Activated CD4-positive, alpha-beta T cell treated with anti-CD3 and anti-CD28 coated beads, Interleukin-2, amount 50 U/mL, for 24 hours (primary cell): ENCODE results near the gene SHB.
"Not testable (repeated sequence)": the region's sequence is repeated elsewhere in the genome, so short reads cannot be mapped to it uniquely, and the experiment has no call there.

Source experiments
- DNase-seq, 2 donors: peaks; one replicate each; pipeline ENCODE4 v3.0.0-alpha.2; 2020; ENCODE audit warnings: low read depth in 1 of 2, low spot score in 1 of 2

Gene SHB

DNA sequence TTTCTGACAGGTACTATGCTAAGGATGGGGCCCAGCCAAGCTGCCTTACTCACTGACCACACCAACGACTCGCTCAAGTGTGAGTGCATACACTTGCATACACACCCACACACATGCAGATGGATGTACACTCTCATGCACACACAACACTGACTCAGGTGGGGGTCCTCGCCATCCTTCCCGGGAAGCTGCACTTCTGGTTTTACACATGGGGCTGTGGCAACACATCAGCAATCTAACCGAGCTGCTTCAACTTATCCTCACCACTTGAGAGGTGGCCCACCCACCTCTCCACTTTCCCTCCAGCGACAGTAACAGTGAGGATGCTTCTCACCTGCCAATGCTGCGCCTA, 97.9 kb downstream of the SHB start:
- no peak for DNase-seq

DNA sequence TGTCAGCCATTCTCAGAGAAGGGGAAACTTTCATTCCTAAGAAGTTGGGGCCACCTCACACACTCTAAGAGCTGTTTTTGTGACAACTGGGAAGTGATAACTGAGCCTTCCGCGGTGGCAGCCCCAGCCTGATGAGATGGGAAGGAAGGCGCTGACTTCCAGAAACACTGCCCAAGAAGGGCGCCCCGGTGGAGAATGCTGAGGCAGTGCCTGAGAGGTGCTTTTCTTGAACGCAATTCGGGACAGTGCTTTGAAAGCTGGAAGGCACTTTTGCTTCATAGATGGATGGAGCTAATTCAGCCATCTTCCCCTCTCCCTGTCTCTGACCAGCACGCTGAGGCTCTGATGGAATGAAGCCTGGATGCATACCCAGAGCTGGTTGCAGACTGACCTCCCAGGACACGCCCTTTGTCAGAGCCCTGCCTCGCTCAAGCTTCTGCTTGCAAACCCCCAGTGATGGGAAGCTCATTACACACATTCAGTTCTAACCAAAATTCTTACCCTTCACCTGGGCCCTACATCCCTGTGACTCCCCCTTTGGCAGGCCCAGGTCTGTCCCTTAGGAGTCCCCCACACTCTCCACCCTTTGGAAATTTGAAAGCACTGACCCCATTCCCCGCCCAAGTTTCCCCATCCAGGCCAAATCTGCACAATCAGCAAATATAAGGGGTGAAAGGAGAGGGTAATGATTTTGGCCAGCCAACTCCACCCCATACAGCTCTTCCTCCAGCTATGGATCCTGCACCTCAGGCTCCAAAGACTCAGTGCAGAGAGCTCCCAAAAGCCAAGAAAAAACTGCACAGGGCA, 98.5 kb downstream of the SHB start:
- no peak for DNase-seq

DNA sequence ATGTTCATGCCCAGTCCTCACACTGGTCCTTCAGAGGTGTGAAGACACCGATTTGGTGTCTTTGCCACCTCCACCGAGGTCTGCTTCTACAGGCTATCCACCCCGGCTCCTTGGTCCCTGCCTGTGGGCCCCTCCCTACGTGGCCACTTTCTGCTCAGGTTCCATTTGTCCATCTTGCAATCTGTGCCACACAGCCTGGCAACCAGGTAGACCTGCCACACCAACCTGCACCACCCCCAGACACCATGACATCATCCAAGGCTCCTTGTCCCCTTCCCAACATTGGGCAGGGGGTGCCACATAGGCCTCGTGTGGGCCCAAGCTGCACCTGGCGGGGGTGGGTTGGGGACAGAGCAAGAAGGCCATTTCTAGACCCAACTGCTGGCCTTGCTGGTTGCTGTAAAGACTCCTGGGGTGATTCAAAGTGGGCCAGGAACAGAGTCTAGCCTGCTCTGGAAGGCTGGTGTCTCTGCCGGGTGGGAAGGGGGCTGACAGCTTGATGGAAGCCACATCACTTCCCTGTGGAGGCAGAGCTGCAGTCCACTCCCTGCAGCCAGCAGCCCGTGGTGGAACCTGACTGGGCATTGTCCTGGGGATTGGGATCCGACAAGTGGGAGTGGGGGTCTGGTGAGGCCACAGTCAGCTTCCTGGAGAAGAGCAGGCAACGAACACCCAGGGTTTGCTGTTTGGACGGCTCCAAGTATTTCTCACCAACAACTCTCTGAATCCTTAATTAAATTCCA, 99.3 kb downstream of the SHB start:
- no peak for DNase-seq

DNA sequence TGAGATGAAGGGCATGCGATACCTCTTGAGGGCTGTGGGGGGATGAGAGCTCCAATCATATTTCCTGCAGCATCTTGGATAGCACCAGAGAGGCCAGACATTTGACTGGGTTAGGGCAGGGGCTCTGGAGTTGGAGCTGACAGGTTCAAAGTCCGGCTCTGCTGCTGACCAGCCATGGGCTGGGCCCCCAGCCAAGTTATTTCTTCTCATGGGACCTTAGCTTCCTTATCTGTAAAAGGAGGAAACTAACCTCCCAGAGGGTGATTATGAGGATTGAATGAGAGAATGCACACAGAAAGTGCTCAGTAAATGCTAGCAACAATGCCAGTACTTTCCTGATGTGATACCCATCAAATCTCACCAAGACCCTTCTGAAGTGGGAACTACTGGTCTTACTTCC, 99.9 kb downstream of the SHB start:
- no peak for DNase-seq

DNA sequence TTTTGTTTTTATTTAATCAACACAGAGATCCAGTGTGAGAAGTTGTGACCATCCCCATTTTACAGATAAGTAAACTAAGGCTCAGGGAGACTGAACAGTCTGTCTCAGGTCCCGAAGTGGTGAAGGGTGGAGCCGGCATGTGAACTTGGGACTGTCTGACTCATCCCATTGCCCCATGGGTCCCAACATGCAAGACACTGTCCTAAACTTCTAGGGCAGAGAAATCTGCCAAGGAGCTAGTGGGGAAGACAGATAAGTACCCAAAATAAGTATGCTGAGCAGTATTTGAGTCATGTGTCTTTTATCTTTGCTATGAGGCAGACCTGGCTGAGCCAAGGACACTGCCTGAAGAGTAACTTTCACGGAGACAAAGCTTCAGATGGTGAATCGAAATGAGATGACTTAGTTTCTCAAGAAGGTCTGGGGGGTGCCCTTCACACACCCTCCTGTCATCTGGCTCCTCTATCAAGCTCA, 100.8 kb downstream of the SHB start:
- no peak for DNase-seq

DNA sequence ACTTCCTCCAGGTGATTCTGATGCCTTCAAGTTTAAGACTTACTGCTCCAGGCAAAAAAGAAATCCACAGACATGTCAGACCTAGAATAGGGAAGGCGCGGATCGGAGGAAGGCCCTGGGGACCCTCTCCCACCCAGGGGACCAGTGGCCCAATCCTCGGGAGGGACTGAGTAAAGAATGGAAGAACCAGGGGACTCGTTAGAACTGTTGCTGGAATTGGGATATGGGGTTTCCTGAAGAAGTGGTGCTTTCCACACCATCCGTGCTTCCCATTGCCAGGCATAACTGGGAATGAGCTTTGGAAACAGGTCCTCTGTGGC, 101.3 kb downstream of the SHB start:
- DNase-seq, result no peak

DNA sequence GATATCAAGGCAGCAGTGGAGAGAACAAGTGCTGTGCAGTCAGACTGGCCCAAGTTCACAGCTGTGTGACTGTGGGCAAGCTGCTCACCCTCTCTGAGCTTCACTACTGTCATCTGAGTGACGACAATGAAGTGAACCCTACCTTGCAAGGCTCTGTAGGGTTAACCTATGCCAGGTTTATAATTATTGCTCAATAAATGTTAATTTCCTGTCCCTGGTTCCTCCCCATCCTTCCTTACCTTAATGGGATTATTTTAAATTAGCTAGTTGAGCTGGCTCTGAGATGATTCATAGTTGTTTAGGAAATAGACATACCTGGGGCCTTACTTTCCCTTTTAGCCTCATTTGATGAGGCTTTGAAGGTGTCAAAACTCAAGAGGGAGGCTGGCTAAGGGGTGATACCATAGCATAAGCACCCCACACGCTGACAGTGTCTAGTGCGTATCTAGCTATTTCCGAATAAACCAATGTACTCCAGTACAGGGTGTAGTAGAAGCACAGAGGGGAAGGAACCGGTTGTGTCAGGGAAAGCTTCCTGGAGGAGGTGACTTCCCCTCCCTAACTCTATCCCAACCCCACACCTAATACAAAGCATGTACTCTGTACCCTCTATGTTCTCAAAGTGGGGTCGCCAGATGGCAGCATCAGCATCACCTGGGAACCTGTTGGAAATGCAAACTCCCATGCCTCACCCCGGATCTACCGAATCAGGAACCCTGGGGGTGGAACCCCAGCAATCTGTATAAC, 101.8 kb downstream of the SHB start:
- no peak for DNase-seq

DNA sequence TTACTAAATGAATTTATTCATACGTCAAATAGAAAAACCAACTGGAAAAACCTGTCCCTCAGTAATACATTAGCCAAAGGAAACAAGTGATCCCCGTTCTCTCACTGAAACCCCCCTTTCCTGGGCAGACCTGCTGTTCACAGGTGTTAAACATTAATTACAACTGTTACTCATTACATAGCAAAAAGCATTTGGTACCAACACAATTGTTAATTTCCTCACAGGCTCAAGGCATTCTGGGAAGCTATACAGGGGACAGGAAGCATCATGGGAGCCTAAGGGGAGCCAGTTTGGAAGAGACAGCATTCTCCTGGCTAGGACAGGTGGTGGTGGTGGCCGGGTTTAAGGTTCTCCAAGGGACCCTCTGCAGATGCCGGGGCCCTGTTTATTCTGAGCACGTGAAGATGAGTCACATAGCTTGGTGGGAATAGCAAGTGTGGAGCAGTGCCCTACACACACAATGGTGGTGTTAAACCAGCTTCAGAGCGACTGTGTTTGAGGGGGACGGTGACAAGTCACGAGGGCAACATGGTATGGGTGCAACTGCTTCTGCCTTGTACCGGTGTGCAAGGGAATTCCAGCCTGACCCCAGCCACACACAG, 102.5 kb downstream of the SHB start:
- DNase-seq, result no peak

DNA sequence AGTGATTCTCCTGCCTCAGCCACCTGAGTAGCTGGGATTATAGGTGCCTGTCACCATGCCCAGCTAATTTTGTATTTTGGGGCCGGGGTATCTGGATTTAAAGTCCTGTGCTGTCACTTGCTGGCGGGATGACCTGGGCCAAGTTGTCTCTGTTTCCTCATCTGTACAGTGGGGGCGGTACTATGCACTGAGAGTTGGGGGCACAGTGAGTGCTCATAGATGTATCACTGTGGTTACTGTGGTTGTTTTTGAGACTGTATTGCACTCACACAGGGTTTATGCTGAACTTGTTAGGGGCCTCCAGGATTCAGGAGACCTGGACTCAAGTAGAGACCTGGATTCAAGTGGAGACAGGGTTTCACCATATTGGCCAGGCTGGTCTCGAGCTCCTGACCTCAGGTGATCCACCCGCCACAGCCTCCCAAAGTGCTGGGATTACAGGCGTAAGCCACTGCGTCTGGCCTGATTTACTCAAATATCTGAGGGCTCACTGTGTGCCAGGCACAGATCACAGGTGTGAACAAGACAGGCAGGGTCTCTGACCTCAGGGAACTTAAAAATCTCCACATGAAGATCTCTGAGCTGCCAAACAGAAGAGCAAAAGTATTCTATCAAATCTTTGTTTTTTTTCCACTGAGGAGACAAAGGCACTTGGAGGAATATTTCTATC, 103.2 kb downstream of the SHB start:
- DNase-seq, result not testable (repeated sequence)

DNA sequence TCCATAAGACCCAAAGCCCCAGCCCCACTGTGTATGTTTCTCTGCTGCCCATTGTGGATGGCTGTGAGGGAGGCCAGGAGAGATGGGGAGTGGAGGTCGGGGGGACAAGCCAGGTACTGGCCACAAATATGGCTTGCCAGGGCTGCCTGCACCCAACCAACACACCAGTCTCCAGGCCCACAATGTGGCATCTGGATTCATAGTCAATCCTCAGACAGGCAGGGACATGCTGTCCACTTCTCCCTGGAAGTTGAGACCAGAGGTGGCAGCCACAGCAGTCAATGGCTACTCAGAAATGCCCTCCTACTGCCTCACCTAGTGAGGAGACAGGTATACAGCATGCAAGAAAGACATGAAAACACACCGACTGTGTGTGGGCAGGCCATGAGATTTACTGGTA, 103.9 kb downstream of the SHB start:
- DNase-seq, result no peak

DNA sequence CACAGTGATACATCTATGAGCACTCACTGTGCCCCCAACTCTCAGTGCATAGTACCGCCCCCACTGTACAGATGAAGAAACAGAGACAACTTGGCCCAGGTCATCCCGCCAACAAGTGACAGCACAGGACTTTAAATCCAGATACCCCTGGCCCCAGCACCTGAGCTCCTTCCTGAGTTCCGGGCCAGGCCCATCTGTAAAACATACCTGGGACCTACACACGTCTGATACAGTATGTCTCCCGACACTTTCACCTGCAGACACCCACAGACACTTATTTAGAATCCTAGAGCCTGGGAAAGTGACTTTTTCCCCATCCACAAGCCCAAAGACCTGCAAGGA, 104.3 kb downstream of the SHB start:
- no peak for DNase-seq

DNA sequence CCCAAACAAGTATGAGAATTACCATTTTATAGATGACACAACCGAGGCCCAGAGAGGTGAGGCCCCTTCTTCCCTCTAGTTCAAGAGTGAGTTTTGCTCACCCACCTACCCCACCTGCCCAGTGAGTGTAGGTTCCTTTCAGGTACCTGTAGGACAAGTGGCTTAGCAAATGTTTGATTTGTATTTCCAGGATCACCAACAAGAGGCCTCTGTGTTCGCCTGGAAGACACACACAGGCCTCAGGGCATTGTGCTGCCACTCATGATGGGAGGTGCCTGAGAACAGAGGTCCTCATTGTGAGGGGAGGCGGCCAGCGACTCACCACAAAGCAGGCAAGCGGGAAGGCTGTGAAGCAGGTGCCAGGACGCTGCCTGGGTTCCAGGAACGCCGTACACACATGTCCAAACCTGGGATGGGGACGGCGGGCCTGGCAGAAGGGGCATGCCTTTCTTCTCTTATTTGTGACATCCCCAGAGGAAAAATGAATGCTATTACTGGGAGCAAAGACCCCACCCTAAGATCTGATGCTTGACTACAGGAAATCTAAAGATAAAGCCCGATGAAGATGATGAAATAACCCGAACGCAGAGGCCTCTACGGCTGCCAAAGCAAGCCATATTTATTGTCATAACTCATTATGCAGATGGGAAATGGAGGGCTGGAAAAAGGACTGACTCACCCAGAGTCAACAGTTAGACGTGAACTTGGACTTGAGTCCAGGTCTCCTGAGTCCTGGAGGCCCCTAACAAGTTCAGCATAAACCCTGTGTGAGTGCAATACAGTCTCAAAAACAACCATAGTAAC, 104.9 kb downstream of the SHB start:
- DNase-seq, result no peak

DNA sequence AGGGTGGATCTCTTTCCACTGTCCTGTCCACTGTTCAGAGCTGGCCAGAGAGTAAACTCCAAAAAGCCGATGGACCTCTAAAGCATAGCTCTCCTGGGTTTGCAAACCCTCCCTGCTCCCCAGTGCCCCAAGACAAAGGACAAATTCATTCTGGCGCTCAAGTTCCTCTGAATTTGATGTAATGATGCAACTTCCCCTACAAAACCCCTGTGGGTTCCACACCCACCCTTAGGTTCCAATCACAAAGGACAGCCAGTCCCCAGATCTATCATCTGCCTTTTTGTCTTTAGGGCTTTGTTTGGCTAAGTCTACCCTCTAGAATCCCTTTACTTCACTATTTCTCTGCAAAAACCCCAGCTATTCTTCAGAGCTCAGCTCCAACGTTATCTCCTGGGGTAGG, 107.7 kb downstream of the SHB start:
- DNase-seq, result no peak

DNA sequence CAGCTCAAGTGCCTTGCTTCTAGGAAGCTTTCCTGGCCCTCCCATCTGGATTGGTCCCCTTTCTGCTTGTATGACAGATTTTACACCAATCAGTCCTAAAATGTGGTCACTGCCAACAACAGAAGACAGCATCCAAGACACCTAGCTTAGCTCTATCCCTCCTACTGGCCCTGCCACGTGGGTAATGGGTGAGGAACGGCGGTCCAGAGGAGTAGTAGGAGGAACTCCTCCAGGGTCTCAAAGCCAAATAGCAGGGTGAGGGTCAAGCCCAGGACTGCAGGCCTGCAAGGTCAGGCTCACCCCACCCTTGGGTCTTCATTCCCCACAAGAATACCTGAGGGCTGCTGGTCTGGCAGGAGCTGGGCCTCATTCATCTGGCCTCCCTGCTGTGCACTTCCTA, 108.4 kb downstream of the SHB start:
- no peak for DNase-seq

DNA sequence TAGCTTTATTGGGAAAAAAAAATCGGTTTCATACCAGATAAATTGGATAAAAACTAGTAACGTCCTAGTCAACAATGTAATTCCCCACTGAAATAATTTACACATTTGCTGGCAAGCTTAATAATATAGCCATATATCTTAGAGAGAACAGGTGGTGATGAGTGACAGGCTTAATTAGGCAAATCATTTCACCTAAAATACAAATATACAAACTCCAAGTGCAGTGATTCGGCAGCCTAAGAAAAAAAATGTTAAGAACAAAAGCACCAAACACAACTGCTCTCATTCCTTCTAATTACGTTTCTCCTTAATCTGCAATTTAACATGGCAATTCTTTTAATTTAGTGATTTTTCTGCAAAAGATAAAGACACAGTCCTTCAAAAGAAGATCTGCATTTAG, 109.1 kb downstream of the SHB start:
- DNase-seq, result no peak

DNA sequence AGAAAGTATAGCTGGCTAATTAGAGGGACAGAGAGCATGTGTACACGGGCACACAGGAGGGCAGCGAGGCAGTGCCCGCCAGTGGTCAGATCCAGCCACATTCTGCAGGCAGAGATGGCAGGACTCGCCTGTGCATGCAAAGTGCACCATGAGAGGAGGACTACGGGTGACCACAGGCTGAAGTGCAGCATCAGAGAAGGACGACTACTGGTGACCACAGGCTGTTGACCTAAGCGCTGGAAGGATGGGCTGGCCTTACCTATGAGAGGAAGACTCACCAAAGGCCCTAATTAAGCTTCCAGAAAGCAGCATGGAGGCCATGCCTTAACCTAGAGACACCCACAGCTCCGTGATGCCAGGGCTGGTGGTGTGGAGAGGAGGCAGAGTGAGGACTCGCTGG, 110.9 kb downstream of the SHB start:
- DNase-seq, result no peak

DNA sequence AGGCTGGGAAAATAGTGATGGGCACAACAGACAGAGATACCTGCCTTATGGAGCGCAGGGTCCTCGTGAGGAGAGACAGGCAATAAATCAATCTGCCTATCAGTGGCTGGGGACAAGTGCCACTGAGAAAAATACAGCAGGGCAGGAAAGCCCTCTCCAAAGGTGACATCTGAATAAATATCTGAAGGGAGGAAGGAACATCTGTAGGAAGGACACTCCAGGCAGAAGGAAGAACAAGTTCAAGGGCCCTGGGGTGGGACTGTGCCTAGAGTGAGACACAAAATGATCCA, 111.4 kb downstream of the SHB start:
- DNase-seq, result no peak

DNA sequence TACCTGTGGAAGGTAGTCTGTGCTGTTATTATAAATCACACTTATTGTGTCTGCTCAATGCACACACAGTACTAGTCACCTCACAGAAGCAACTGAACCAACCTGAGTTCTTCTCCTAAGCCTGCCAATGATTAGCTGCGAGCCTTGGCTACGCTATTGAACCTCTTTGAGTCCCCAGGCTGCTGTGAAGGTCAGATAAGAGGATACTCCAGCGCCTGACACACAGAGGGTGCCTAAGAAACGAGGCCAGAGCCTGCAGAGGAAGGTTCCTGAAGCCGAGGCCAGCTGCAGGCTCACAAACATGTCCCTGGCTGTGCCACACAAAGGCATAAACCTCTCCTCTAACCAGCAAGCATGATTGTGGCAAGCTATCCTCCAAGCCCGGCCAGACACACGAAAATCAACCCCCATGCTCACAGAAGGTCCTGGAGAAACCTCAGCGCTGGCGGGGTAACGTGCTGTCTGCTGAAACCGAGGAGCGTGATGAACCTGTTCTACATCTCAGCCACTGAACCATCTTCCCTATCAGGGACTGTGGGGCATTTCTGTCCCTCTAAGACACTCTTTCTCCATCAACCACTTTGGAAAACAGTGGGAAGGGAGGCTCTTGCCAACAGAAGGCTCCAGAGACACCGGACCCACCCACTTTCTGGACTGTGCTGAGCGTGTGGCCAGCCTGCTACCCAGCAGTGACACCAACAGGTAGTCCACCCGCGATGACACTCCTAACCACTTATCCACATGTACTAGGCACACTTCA, 111.9 kb downstream of the SHB start:
- DNase-seq, result no peak

DNA sequence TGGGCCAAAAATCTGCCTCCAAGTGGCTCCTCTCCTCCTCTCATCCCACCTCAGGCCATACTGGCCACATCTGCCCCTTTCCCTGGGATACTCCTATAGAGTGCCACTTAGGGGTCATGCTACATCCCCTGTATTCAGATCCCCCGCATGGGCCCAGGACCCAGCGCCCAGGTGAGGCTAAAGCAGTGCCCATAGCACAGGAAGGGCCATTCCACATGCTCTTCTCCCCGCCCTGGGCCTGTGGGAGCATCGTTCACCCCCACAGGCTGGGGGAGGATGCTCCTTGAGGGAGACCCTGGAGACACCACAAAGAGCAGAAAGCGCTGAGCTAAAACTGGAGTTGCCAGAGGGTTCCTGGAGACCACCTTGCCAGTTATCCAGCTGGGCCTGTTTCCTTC, 112.6 kb downstream of the SHB start:
- no peak for DNase-seq

DNA sequence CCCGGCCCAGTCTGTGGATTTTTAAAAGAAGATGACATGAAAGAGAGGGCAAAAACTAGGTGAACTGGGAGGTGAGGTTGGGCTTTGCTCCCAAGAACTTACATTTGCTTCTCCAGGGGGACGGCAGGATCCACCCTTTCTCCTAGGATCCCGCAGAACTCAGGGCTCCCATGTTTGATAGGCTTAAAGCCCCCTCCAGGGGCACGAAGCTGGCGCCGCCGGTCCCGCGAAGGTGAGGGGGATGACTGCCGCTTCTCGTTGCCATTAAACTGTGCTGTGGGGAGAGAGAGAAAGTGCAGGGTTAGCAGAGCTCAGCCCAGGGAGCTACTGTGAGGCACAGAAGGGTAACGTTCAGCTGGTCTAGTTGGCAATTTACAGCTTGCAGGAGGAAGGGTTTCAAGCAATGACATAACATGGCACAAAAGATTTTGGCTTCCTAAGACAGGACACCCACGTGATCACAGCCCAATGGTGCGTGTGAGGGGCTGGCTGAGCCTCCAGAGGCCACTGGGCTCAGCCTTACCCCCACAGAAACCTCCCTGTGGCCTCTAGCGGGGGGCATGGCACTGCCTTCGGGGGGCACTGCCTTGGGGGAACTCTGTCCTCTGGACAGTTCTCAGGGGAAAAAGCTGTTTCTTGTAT, 113.1 kb downstream of the SHB start:
- DNase-seq, result no peak
